HG02759 (cell line): ENCODE measurements around the gene RALGAPA2.

ENCODE experiments used
- ATAC-seq: cut with Tn5 transposase; IDR thresholded peaks from one replicate; pipeline ENCODE4 v1.9.1; 2021; ENCODE audit warnings: mild to moderate bottlenecking, moderate library complexity; ENCODE audit not compliant: unreplicated experiment

Gene RALGAPA2

DNA sequence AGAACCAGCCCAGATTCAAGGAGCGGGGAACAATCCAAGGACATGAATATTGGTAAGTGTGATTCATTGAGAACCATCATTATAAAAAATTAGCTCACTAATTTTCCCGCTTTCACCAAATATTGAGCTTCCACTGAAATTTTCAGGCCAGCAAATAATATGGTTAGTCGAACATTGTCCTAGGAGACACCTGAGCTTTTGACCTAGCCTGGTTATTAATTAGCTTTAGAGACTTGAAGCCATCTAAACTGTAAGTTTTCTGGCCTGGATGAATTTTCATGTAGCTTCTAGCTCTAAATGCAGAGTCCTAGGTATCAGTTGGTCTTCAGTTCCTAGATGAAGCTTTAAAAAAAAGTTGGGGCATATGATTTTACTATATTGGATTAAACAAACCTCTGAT lies 17.1 kb upstream of the RALGAPA2 start:
- no peak for ATAC-seq

DNA sequence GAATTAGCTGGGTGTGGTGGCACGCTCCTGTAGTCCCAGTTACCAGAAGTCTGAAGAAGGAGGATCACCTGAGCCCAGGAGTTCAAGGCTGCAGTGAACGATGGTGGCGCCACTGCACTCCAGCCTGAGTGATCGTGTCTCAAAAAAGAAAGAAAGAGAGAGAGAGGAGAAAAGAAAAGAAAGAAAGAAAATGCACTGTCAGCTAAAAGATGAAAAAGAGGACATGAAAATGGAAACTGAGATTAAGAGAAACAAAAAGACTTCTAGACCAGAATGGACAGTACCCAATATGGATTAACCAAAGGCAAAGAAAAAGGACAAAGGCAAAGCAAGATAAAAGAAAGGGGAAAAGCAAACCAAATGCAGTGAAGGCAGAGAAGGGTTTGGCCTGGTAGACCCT lies 9.0 kb upstream of the RALGAPA2 start:
- no peak for ATAC-seq

DNA sequence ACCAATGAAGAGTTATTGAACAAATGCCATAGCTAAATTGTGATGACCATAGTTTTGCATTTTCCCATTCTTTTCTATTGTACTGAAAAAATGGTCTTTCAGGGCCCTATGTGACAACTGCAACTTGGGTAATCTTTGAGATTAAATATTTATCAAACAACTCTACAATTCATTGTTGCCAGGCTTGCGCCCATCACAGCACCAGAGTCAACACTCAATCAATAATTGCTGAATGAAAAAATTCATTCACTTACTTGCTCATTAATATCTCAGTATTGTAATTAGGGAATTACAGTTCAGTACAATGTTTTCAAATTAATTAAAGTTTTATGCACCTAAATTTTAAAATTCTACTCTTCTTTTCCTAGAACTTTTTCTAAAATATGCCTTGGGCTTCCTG lies 7.7 kb upstream of the RALGAPA2 start:
- ATAC-seq = no peak

DNA sequence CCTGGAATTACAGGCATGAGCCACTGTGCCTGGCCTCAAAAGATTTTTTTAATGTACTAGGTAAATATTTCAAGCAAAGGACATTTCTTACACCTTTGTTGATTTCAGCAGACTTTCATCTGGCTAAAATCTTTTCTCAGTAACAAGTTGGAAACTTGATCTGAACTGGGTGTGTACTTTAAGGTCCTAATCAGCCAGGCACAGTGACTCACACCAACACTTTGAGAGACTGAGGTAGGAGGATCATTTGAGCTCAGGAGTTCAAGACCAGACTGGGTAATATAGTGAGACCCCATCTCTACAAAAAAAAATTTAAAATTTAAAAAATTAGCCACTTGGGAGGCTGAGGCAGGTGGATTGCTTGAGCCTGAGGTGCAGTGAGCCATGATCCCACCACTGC lies 7.0 kb upstream of the RALGAPA2 start:
- ATAC-seq = no peak

DNA sequence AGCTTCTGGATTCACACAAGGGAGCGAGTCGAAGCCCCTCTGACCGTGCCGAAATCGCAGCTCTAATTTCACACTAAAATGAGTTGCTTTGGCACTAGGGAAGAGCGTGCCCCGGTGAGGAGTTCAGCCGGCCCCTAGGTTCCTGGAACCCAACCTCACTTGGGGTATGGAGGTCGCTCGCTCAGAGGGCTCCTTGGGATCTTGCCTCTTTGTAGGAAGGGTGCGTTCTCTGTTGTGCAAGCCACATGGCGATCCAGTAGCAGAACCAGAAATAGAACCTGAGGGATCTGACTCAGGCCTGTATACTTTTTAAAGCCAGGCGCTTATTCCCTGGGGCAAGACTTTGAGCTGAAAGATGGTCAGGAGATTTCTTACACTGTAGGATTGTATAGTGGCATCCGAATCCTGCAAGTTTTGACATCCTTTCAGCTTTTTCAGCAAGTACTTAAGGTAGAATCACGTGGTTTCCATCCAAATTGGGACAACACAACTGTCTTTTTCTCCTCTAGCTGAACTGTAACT lies 861 bp upstream of the RALGAPA2 start:
- no peak for ATAC-seq

DNA sequence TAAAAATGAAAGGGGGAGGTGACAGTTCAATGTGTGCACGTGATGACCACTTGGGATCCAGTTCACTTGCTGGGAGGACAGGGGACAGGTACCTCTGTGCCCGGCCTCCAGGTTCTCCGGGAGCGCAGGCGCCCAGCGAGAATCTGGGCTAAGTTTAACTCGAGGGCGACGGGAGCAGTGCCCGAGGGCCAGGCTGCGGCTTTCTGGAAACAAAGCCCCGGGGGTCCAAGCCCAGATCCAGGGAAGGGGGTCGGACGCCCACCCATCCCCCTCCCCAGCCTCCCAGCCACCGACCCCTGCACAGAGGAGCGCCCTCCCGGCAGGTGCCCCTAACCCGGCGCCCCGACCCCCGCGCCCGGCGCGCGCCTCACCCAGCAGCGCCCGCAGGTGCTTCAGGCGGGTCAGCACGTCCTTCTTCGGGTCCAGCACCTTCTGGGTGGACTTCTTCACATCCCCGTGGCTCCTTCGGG lies 405 bp downstream of the RALGAPA2 start:
- peak; percentile 10 for ATAC-seq

DNA sequence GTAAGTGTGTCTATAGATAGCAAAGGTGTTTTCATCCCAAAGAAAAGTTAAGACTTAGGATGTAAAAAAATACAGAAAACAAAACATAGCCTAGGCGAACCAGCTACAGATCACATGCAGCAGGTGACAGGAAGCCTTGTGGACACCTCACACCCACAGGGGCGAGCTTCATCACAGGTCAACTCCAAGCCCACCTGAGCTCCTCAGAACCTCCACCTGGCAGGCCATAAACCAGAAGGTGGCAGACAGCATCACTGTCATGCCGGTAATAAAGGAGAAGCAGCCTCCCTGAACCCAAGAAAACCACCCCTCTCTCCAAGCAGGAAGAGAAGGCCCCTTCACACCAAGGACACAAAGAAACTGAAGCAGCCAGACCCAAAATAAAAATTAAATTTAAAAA lies 1.0 kb downstream of the RALGAPA2 start:
- ATAC-seq = no peak

DNA sequence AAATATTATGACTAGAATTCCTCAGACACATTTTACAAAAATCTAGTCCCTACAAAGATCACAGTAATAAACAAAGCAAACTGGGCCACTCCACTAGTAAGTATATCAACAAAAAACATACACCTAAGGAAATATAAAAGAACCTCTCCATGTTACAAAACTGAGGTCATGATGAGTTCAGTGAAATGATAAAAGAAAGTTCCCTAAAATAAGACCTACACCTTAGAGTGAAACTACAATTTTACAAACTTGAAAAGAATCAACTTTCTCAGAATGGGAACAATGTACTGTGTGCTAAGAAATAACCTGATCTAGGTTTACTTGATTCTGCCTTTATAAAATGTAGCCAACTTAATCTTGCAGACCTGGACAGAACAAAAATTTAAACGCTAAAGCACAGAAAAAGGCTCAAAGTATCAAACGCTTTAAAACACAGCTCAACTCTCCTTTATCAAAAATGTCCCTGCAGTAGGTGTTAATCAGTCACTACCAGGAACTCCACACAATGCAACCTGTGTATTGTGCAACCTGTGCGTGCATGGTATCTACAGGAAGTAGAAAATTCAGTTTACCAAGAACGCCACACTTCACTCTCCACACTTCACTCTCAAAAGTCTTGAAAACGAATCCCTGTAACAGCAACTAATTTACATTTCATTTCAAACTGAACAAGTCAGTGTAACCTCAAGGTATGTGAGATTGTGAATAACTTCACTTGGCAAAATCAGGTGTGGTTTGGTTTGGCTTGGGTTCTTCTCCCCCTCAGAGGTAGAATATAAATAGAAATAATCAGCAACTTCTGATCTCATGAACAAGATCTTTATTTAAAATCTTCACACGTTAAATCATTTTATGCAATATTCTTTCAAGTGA lies 1.8 kb downstream of the RALGAPA2 start:
- ATAC-seq = peak; percentile 25

DNA sequence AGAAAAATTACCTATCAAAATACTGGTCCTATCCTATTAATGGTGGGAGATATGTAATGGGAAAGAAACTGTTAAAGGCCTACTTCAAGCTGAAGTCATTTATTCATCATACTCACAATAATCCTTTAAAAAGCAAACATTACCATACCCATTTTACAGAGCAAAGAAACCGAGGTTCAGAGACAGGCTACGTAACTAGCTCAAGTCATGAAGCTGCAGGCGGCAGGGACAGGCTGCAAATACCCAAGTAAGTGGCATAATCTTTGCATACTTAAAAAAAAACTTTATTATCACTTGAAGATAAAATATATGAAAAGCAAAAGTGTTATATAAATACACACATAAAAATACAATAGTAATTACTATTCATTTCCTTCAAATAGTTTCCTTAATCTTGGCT lies 2.6 kb downstream of the RALGAPA2 start:
- no peak for ATAC-seq

DNA sequence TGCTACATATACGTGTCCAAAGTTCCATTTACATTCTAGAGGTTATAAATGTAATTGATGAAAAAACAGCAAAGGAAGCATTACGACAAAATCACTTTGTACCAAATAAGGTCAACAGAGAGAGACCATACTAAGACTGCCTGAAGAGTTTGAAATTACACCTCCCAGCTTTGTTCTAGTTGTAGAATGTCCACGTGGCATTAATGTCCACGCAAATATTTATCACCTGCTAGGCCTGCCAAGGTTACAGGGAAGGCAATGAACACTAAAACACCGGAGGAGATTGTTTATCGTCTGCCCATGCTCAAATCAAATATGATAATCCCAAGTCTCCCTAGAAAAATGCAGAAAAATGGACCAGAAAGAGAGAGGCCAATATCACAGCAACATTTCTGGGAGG lies 6.2 kb downstream of the RALGAPA2 start:
- no peak for ATAC-seq

DNA sequence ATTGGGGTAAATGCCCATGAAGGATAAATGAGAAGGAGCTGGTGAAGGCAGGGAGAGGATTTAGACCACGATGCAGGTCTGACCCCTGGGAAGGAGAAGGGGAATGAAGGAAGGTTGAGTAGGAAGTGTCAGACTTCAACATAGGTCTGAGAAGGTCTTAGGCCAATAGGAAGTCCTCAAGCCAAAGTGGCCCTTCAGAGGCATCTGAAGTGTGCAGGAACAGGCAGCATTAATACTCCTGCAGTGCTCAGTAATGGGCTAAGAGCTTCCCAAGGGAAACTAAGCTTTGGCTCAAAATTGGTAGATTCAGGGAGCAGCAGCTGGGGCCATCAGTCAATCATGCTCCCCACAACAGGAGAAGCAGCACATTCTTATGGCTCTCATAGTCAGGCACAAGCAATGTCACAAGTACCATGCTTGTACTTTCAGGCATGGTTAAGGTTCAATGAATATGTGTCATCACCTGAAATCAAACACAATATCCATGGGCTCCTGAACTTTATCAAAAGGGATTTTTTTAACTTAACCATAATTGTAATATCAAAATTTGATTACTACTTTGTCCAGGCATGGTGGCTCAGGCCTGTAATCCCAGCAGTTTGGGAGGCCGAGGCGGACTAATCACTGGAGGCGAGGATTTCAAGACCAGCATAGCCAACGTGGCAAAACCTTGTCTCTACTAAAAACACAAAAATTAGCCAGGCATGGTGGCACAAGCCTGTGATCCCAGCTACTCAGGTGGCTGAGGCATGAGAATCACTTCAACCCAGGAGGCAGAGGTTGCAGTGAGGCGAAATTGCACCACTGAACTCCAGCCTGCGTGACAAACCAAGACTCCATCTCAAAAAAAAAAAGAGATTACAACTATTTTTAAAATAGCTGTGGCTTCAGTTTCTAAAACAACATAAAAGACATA lies 9.9 kb downstream of the RALGAPA2 start:
- no peak for ATAC-seq

DNA sequence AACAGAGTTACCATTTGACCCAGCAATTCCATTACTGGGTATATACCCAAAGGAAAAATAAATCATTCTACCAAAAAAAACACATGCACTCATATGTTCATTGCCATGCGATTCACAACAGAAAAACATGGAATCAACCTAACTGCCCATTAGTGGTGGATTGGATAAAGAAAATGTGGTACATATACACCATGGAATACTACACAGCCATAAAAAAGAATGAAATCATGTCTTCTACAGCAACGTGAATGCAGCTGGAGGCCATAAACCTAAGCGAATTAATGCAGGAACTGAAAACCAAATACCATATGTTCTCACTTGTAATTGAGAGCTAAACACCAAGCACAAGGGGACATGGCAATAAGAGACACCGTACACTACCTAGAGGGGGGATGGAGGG lies 12.5 kb downstream of the RALGAPA2 start:
- no peak for ATAC-seq

DNA sequence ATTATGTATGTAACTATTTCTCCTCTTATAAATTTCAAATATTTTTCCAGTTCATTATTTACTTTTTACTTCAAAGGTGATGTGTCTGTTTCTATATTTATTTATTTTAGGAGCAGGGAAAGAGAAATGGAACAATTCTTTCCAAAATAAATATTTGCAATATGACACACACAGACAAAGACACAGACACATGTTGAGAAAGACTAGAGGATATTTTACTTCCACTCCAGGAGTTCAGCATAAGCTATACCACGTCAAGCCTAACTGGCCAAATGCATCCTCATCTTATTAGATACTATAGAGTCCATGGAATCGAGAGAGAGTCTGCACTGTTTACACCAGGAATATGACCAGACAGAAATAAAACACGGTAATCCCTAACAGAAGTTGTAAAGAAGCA lies 13.3 kb downstream of the RALGAPA2 start:
- no peak for ATAC-seq

DNA sequence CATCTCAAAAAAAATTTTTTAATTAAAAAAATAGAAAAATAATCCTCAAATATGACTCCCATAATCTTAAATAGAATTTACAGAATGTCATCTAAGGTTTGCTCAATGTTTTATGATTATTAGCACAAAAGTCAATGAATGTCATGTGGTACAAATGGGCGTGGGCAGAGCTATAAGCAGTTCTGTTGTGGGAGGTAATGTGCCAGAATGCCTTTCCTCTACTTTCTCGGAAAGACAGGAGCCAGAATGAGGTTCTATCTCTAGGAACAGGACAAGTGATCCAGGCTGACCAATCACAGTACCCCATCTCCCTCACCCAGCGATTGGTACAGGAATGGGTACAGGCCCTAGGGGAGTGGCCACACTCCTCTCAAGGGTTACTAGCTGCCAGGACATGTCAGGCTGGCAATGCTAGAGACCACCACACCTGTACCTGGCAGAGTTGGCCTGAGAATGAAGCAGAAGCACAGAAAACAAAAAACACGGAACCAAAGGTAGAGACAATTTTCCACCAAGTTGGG lies 15.1 kb downstream of the RALGAPA2 start:
- ATAC-seq = no peak

DNA sequence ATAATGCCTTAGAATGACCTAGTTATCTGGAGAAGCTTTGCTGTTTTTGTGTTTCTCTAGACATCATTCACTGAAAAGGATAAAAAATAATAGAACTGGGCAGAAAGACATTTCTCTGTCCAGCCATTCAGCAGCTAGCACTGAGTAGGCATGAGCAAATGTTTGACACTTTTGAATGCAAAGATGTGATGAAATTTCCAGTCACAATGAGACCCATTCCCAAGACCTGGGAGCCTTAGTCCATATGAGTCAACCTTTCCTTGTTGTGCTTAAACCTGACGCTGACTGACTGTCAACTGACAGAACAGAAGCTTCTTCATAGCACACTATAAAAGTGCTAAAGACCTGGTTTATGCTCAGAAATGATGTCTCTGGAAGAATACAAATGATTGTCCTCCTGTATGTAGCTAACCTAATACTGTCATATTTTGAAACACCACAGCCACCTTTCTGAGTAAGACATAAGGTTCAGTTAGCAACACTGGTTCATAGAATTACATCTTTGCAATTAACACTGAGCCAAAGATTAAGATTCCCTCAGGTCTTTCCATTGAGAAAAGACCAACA lies 17.1 kb downstream of the RALGAPA2 start:
- ATAC-seq = no peak

DNA sequence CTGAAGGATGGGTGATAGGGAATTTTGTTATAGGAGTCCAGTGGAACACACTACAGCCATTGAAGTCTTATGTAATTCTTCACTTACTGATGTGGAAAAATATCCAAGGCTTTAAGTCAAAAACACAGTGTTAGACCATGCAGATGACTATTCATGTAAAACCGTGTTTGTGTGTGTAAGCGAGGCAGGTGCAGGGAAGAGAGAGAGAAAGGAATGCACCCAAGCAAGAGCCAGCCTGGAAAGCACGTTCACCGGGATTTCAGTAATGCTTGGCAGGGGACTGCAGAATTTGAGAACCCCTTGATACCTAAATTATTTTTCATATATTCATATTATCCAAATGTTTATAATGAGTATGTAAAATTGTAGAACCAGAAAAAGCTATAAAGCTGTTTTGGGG lies 17.9 kb downstream of the RALGAPA2 start:
- ATAC-seq = no peak

DNA sequence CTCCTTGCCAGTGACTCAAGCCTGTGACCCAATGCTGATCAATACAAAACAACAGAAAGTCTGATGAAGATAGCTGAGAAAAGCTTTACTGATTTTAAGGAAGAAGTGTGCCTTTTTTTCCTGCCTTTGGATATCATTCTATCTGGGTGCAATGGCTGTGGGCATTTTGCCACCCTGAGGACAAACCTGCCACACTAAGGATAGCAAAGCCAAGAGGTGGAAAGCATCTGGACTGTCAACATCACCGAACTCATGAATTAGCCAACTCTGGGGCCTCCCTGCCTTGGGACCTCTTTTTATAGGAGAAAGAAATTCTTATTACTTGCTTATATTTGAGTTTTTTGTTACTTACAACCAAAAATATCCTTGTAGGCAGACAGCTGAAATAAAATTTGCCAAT lies 19.9 kb downstream of the RALGAPA2 start:
- no peak for ATAC-seq

DNA sequence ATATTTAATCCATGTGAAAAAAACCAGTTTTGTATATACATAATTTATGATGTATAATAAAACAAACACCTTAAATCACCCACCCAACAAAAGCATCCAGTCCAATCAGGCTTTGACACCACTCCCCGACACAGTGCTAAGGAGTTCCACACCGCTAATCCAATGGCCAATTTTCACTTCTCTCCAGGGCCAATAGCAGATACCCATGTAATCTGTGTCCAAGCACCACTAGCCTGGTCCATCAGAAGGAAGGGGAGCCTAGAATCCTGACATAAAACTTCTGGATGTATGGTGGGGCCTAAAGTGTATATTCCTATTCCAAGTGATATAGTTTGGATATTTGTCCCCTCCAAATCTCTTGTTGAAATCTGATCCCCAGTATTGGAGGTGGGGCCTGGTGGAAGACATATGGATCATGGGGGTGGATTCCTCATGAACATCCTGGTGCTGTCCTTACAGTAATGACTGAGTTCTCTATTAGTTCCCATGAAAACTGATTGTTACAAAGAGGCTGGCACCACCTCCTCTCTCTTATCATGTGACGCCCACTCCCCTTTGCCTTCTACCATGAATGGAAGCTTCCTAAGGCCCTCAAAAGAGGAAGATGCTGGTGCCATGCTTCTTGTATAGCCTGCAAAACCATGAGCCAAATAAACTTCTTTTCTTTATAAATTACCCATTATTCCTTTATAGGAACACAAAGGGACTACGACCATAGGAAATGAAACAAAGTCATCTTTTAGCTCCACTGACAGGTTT lies 20.8 kb downstream of the RALGAPA2 start:
- ATAC-seq = peak; percentile 41

DNA sequence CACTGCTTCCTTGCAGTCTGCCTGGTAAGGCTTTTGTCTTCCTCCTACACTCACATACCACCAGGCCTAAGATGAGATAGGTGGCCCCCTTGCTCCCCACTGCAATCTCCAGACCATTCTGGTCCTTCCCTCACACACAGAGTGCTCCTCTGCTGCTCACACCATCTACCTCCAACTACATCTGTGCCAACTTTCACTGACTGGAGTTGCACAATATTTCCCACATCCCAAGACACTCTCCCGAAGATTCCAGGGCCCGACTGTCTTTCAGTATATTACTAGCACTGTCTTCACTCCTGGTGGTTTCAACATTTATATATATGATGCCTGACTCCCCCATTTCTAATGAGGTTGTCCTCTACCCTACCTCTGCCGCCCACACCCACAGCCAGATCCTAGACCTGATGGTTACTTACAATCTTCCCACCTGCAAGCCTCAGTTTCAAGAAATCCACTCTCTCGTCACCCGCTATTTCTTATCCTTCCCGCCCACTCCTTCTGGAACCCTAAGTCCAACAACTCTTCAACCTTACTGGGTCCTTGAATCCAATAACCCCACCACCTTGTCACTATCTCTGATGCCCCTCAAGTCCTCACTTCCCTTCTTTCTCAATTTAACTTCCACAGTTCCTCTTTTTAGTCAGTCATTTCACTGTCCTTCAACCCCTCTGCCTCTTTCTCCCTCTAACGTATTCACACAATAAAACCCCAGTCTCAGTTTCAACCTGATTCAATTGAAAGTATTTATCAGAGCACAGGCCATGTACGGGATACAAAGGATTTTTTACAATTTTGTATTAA lies 21.6 kb downstream of the RALGAPA2 start:
- peak; percentile 74 for ATAC-seq
